DND-41 (cell line): ENCODE results near the gene CREB3L1.

Experiments
- EZH2 ChIP-seq: IDR thresholded peaks from 3 replicates; pipeline ENCODE4 v1.6.1; 2012; ENCODE audit warnings: borderline replicate concordance, low read depth, mild to moderate bottlenecking, moderate library complexity, low read length, inconsistent platforms; ENCODE audit not compliant: severe bottlenecking
- TF ChIP-seq, protein P1 (sequence below): IDR thresholded peaks from 2 replicates; pipeline ENCODE4 v1.5.1; 2012; ENCODE audit warnings: borderline replicate concordance, low read length, moderate library complexity, mild to moderate bottlenecking; ENCODE audit not compliant: poor library complexity, severe bottlenecking; ENCODE audit errors: extremely low read depth

DNA sequence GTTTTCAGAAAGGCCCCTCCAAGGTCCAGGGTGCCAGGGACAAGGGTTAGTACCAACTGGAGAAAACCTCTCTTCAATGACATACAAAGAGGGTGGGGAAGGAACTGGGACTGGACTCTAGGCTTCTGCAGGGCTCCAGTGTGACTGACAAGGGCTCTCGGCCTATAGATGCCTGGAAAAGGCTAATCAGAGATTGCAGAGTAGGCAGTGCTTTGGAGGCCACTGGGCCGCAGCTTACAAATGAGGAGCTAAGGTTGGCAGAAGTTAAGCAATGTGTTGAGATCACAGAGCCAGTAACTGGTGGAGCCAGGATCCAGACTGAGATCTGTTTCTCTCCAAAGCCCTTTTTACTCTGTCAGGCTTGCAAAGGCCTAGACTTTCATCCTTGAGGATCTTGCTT is 62.4 kb downstream of the CREB3L1 start:
- TF ChIP-seq, protein P1, sequence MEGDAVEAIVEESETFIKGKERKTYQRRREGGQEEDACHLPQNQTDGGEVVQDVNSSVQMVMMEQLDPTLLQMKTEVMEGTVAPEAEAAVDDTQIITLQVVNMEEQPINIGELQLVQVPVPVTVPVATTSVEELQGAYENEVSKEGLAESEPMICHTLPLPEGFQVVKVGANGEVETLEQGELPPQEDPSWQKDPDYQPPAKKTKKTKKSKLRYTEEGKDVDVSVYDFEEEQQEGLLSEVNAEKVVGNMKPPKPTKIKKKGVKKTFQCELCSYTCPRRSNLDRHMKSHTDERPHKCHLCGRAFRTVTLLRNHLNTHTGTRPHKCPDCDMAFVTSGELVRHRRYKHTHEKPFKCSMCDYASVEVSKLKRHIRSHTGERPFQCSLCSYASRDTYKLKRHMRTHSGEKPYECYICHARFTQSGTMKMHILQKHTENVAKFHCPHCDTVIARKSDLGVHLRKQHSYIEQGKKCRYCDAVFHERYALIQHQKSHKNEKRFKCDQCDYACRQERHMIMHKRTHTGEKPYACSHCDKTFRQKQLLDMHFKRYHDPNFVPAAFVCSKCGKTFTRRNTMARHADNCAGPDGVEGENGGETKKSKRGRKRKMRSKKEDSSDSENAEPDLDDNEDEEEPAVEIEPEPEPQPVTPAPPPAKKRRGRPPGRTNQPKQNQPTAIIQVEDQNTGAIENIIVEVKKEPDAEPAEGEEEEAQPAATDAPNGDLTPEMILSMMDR: no peak
- no peak for TF ChIP-seq EZH2
